Liver (tissue), 9 donors: ENCODE data around the gene DSG2. TPM values are rescaled to one million over a fixed set of nuclear protein-coding genes. Genes with fewer than 3 reads are reported as not detected.

Experiments used
- DNase-seq: peaks from one replicate; pipeline ENCODE4 v3.0.0-alpha.2; 2017; ENCODE audit warnings: low spot score
- H3K27ac ChIP-seq, 2 donors: one replicate each; pipeline ENCODE4 v1.7.0; 2013; ENCODE audit warnings: inconsistent platforms in 2 of 2, low read length in 2 of 2, control low read depth in 1 of 2, low read depth in 1 of 2, mild to moderate bottlenecking in 1 of 2
- H3K27me3 ChIP-seq, 4 donors: one replicate each; pipeline versions ENCODE4 v1.6.1 to v1.7.0; 2013; ENCODE audit warnings: low read length in 3 of 4, inconsistent platforms in 1 of 4, mild to moderate bottlenecking in 1 of 4, moderate library complexity in 1 of 4; ENCODE audit not compliant: control insufficient read depth in 4 of 4, insufficient read depth in 4 of 4
- H3K36me3 ChIP-seq, 4 donors: one replicate each; pipeline versions ENCODE4 v1.6.1 to v1.7.0; 2013; ENCODE audit warnings: low read length in 3 of 4, mild to moderate bottlenecking in 3 of 4, low read depth in 1 of 4, moderate library complexity in 1 of 4; ENCODE audit not compliant: control insufficient read depth in 4 of 4, insufficient read depth in 3 of 4
- H3K4me1 ChIP-seq, 4 donors: one replicate each; pipeline versions ENCODE4 v1.6.1 to v1.7.0; 2013; ENCODE audit warnings: low read length in 3 of 4, mild to moderate bottlenecking in 3 of 4, moderate library complexity in 1 of 4; ENCODE audit not compliant: control insufficient read depth in 4 of 4, insufficient read depth in 4 of 4
- H3K4me3 ChIP-seq, 3 donors: one replicate each; pipeline versions ENCODE4 v1.6.1 to v1.7.0; 2013; ENCODE audit warnings: low read length in 3 of 3, control low read depth in 1 of 3, low read depth in 1 of 3, mild to moderate bottlenecking in 1 of 3
- H3K9ac ChIP-seq, 2 donors: one replicate each; pipeline ENCODE4 v1.7.0; 2013; ENCODE audit warnings: low read length in 2 of 2, mild to moderate bottlenecking in 2 of 2, moderate library complexity in 2 of 2, control low read depth in 1 of 2, low read depth in 1 of 2
- H3K9me3 ChIP-seq, 4 donors: one replicate each; pipeline versions ENCODE4 v1.6.1 to v1.7.0; 2013; ENCODE audit warnings: low read length in 3 of 4; ENCODE audit not compliant: control insufficient read depth in 4 of 4
- EGR1 ChIP-seq, 2 donors: IDR thresholded peaks; 2 replicates each; pipeline ENCODE4 v1.6.1; 2016 to 2018; ENCODE audit warnings: antibody characterized with exemption in 2 of 2, low read depth in 2 of 2
- FOXA1 ChIP-seq: IDR thresholded peaks from 2 replicates; pipeline ENCODE4 v1.6.1; 2016; ENCODE audit warnings: antibody characterized with exemption
- FOXA2 ChIP-seq: IDR thresholded peaks from 2 replicates; pipeline ENCODE4 v1.6.1; 2016; ENCODE audit warnings: antibody characterized with exemption
- GABPA ChIP-seq, 2 donors: IDR thresholded peaks in 1 of 2; conservative IDR thresholded peaks in 1 of 2; 2 replicates each; pipeline ENCODE4 v1.6.1; 2016; ENCODE audit warnings: antibody characterized with exemption in 2 of 2, mild to moderate bottlenecking in 1 of 2, moderate library complexity in 1 of 2
- HNF4A ChIP-seq, 2 donors: conservative IDR thresholded peaks; 2 replicates each; pipeline ENCODE4 v1.6.1; 2016; ENCODE audit warnings: antibody characterized with exemption in 2 of 2, mild to moderate bottlenecking in 2 of 2
- HNF4G ChIP-seq: IDR thresholded peaks from 2 replicates; pipeline ENCODE4 v1.6.1; 2016; ENCODE audit warnings: antibody characterized with exemption
- JUND ChIP-seq, 2 donors: IDR thresholded peaks; 2 replicates each; pipeline ENCODE4 v1.6.1; 2016; ENCODE audit warnings: antibody characterized with exemption in 2 of 2
- NR2F2 ChIP-seq: IDR thresholded peaks from 2 replicates; pipeline ENCODE4 v1.6.1; 2016; ENCODE audit warnings: antibody characterized with exemption
- RAD21 ChIP-seq, 2 donors: IDR thresholded peaks; 2 replicates each; pipeline ENCODE4 v1.6.1; 2016; ENCODE audit warnings: antibody characterized with exemption in 2 of 2, mild to moderate bottlenecking in 2 of 2
- RXRA ChIP-seq, 2 donors: IDR thresholded peaks; 2 replicates each; pipeline ENCODE4 v1.6.1; 2017 to 2018; ENCODE audit warnings: antibody characterized with exemption in 2 of 2, mild to moderate bottlenecking in 1 of 2
- SP1 ChIP-seq: IDR thresholded peaks from 2 replicates; pipeline ENCODE4 v1.6.1; 2018; ENCODE audit warnings: antibody characterized with exemption, mild to moderate bottlenecking
- TAF1 ChIP-seq: conservative IDR thresholded peaks from 2 replicates; pipeline ENCODE4 v1.6.1; 2016; ENCODE audit warnings: antibody characterized with exemption, mild to moderate bottlenecking
- YY1 ChIP-seq: IDR thresholded peaks from 2 replicates; pipeline ENCODE4 v1.6.1; 2016; ENCODE audit warnings: antibody characterized with exemption, mild to moderate bottlenecking
- WGBS: extraction: QIAGEN DNeasy Blood & Tissue Kit; methylation state at CpG from one replicate; pipeline ENCODE4 v1.1.7; 2013; 5-methylcytosine and 5-hydroxymethylcytosine counted together
- polyA plus RNA-seq, 2 donors: library from polyadenylated mRNA; stranded (reverse) in 1 of 2; unstranded in 1 of 2; fragments of 200-250 nt in 1 of 2; fragments of >200 nt in 1 of 2; fragmentation: Nextera tagmentation in 1 of 2; extraction: Ambion mirVana in 1 of 2; gene quantifications; one replicate each; pipeline versions ENCODE4 v1.2.1 to v1.2.3, GENCODE V29; 2013 to 2015
- total RNA-seq, 2 donors: library from RNA; depleted of rRNA; stranded (reverse); fragments of >200 nt; gene quantifications; one replicate each; pipeline ENCODE4 v1.2.3, GENCODE V29; 2014
- TF ChIP-seq, protein P1 (sequence below): fragments of 150-350 bp; IDR thresholded peaks from 2 replicates; pipeline ENCODE4 v1.5.1; 2017; ENCODE audit warnings: improper control_type of control experiment, low read depth, low read length; ENCODE audit not compliant: missing input control
- TF ChIP-seq, protein P2 (sequence below): IDR thresholded peaks from 2 replicates; pipeline ENCODE4 v1.6.1; 2016; ENCODE audit warnings: antibody characterized with exemption
- TF ChIP-seq, protein P3 (sequence below): IDR thresholded peaks from 2 replicates; pipeline ENCODE4 v1.6.1; 2016; ENCODE audit warnings: antibody characterized with exemption
- TF ChIP-seq, protein P4 (sequence below): IDR thresholded peaks from 2 replicates; pipeline ENCODE4 v1.6.1; 2016; ENCODE audit warnings: antibody characterized with exemption
- TF ChIP-seq, protein P5 (sequence below): IDR thresholded peaks from 2 replicates; pipeline ENCODE4 v1.6.1; 2016; ENCODE audit warnings: antibody characterized with exemption, mild to moderate bottlenecking
- donor health status: healthy.
- donor health status: healthy.
- donor health status: healthy.
- donor health status: healthy.
- donor health status: healthy.

Gene DSG2
- total and polyA plus RNA-seq, 4 donors, result 5.4 to 13.9 (median 9.6) TPM

DNA sequence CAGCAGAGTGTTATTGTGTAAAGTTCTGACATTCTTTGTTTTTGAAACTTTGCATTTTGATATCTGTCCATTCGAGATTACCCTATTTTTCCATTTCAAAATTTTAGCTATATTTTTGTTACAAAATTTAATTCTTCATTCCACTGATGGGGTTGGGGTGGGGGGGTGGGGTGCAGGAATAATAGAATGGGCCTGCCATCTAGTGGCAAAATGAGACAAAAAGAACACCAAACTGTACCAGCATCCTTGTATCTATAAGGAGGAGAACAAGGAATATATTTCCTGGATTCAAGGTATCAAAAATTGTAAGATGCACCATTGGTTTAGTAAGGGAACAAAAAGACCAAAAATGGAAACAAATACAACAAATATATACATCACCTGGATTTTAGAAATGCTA, 65.8 kb downstream of the DSG2 start:
- peaks cover 10 to 41% (median 28%) of the 10 kb centered on the region in 4 donors for H3K4me1 ChIP-seq
- no peak overlapping the region for H3K27ac ChIP-seq
- TF ChIP-seq GABPA (IDR thresholded peaks at IDR 0.05 in 1 of 2, conservative IDR thresholded peaks at IDR 0.05 in 1 of 2) (no peak), FOXA1 (no peak), HNF4G (no peak), FOXA2 (no peak), RAD21 (IDR thresholded peaks at IDR 0.05) (peak; percentile 11 to 47), JUND (IDR thresholded peaks at IDR 0.05) (no peak)
- TF ChIP-seq, protein P1, sequence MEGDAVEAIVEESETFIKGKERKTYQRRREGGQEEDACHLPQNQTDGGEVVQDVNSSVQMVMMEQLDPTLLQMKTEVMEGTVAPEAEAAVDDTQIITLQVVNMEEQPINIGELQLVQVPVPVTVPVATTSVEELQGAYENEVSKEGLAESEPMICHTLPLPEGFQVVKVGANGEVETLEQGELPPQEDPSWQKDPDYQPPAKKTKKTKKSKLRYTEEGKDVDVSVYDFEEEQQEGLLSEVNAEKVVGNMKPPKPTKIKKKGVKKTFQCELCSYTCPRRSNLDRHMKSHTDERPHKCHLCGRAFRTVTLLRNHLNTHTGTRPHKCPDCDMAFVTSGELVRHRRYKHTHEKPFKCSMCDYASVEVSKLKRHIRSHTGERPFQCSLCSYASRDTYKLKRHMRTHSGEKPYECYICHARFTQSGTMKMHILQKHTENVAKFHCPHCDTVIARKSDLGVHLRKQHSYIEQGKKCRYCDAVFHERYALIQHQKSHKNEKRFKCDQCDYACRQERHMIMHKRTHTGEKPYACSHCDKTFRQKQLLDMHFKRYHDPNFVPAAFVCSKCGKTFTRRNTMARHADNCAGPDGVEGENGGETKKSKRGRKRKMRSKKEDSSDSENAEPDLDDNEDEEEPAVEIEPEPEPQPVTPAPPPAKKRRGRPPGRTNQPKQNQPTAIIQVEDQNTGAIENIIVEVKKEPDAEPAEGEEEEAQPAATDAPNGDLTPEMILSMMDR, result no peak
- H3K4me3 ChIP-seq, result no peak overlapping the region
- WGBS, result 22% methylated on average over 1 of the region's 1 CpG
- H3K36me3 ChIP-seq, result no peaks in the 10 kb centered on the region
- H3K27me3 ChIP-seq, result no peaks in the 10 kb centered on the region
- H3K9me3 ChIP-seq, result no peaks in the 10 kb centered on the region
- no peak for DNase-seq
- H3K9ac ChIP-seq, result no peak overlapping the region

DNA sequence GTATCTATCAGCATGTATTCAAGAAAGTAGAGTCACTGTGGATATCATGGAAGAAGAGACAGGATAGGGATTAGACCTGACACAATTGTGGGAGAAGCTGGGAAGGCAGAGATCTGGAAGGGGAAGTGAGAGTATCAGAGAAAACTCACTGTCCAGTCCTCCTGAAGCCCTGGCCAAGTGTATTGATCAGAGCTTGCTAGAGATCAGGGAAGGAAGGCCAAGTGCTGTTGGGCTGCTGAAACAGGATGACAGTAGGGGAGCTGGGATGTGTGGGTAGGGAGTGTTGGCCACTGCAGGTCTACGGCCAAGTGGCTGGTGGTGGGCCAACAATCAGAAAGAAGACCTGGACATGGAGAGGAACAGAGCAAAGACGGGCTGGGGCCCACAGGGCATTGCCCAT, 67.4 kb downstream of the DSG2 start:
- Histone ChIP-seq H3K4me3 (no peak overlapping the region), H3K4me1 (peaks cover 10 to 41% (median 28%) of the 10 kb centered on the region in 4 donors), H3K27me3 (no peaks in the 10 kb centered on the region), H3K9ac (no peak overlapping the region), H3K9me3 (no peaks in the 10 kb centered on the region), H3K27ac (peak overlapping the region; percentile 5 to 8), H3K36me3 (no peaks in the 10 kb centered on the region)
- WGBS, result 38% methylated on average over 2 of the region's 2 CpGs
- no peak for DNase-seq
- TF ChIP-seq YY1, result no peak
- TF ChIP-seq, protein P2, sequence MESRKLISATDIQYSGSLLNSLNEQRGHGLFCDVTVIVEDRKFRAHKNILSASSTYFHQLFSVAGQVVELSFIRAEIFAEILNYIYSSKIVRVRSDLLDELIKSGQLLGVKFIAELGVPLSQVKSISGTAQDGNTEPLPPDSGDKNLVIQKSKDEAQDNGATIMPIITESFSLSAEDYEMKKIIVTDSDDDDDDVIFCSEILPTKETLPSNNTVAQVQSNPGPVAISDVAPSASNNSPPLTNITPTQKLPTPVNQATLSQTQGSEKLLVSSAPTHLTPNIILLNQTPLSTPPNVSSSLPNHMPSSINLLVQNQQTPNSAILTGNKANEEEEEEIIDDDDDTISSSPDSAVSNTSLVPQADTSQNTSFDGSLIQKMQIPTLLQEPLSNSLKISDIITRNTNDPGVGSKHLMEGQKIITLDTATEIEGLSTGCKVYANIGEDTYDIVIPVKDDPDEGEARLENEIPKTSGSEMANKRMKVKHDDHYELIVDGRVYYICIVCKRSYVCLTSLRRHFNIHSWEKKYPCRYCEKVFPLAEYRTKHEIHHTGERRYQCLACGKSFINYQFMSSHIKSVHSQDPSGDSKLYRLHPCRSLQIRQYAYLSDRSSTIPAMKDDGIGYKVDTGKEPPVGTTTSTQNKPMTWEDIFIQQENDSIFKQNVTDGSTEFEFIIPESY, result no peak
- TF ChIP-seq, protein P3, sequence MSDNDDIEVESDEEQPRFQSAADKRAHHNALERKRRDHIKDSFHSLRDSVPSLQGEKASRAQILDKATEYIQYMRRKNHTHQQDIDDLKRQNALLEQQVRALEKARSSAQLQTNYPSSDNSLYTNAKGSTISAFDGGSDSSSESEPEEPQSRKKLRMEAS, result no peak
- TF ChIP-seq GABPA (IDR thresholded peaks at IDR 0.05 in 1 of 2, conservative IDR thresholded peaks at IDR 0.05 in 1 of 2), result no peak
- TF ChIP-seq TAF1, result no peak
- TF ChIP-seq SP1, result no peak
- TF ChIP-seq, protein P4, sequence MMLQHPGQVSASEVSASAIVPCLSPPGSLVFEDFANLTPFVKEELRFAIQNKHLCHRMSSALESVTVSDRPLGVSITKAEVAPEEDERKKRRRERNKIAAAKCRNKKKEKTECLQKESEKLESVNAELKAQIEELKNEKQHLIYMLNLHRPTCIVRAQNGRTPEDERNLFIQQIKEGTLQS, result no peak
- TF ChIP-seq RXRA (IDR thresholded peaks at IDR 0.05), result no peak
- no peak for TF ChIP-seq FOXA1
- no peak for TF ChIP-seq NR2F2
- TF ChIP-seq EGR1 (IDR thresholded peaks at IDR 0.05; ENCODE audit: low read depth in 2 of 2), result no peak
- no peak for TF ChIP-seq HNF4A (conservative IDR thresholded peaks at IDR 0.05)
- TF ChIP-seq FOXA2, result no peak
- TF ChIP-seq, protein P5, sequence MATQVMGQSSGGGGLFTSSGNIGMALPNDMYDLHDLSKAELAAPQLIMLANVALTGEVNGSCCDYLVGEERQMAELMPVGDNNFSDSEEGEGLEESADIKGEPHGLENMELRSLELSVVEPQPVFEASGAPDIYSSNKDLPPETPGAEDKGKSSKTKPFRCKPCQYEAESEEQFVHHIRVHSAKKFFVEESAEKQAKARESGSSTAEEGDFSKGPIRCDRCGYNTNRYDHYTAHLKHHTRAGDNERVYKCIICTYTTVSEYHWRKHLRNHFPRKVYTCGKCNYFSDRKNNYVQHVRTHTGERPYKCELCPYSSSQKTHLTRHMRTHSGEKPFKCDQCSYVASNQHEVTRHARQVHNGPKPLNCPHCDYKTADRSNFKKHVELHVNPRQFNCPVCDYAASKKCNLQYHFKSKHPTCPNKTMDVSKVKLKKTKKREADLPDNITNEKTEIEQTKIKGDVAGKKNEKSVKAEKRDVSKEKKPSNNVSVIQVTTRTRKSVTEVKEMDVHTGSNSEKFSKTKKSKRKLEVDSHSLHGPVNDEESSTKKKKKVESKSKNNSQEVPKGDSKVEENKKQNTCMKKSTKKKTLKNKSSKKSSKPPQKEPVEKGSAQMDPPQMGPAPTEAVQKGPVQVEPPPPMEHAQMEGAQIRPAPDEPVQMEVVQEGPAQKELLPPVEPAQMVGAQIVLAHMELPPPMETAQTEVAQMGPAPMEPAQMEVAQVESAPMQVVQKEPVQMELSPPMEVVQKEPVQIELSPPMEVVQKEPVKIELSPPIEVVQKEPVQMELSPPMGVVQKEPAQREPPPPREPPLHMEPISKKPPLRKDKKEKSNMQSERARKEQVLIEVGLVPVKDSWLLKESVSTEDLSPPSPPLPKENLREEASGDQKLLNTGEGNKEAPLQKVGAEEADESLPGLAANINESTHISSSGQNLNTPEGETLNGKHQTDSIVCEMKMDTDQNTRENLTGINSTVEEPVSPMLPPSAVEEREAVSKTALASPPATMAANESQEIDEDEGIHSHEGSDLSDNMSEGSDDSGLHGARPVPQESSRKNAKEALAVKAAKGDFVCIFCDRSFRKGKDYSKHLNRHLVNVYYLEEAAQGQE, result no peak
- TF ChIP-seq JUND (IDR thresholded peaks at IDR 0.05), result no peak
- no peak for TF ChIP-seq RAD21 (IDR thresholded peaks at IDR 0.05)
- TF ChIP-seq HNF4G, result no peak
- TF ChIP-seq, protein P1, result no peak
